ENCODE data around the gene GLI2. TPM values are rescaled to one million over a fixed set of nuclear protein-coding genes. Genes with fewer than 3 reads are reported as not detected.

GLI2 gene
- total and polyA plus RNA-seq, 9 of the 15 experiments (the other 6 are each of a cell fraction or from before 2014, with no cell fraction given), result 0.24 TPM; not detected in 8

GRCh38 chr2:120737340-120738101 is 1.9 kb downstream of the GLI2 start (continued):
- no peak for TF ChIP-seq SPI1 (IDR thresholded peaks at IDR 0.05; ENCODE audit: borderline replicate concordance, low read depth, low read length)
- TF ChIP-seq TAL1 (IDR thresholded peaks at IDR 0.05), result no peak
- TF ChIP-seq ZNF644 (tag; IDR thresholded peaks at IDR 0.05; ENCODE audit: low read depth), result no peak
- no peak for TF ChIP-seq NCOA6 (IDR thresholded peaks at IDR 0.05)

GRCh38 chr2:120738117-120738516 is 2.4 kb downstream of the GLI2 start:
- POLR2A ChIA-PET, result no interaction called here
- no TSS peak for BruUV-seq (replicated peaks)
- no peak for DNase-seq (ENCODE audit: extremely low read depth in 1 of 4, low spot score in 3 of 4)
- Histone ChIP-seq H2AFZ (ENCODE audit: low read depth, low read length) (no peak overlapping the region), H4K20me1 (replicated peaks; ENCODE audit: control insufficient read depth, insufficient read depth, low read length) (no peaks in the 10 kb centered on the region; the same call in 1 of the 2 replicates), H3K9me3 (replicated peaks; ENCODE audit: control insufficient read depth, insufficient read depth, low read depth, low read length) (no peaks in the 10 kb centered on the region), H3K9ac (ENCODE audit: insufficient read depth in 1 of 2, low read depth in 2 of 2, low read length in 2 of 2) (no peak overlapping the region), H3K4me2 (ENCODE audit: insufficient read depth, low read length) (no peak overlapping the region), H3K27me3 (ENCODE audit: control insufficient read depth in 2 of 2, insufficient read depth in 2 of 2, low read length in 2 of 2) (peaks cover 53 to 70% of the 10 kb centered on the region in 2 experiments), H3K27ac (ENCODE audit: extremely low read depth, low read depth, low read length) (no peak overlapping the region), H3K36me3 (ENCODE audit: control insufficient read depth, insufficient read depth, low read length) (no peaks in the 10 kb centered on the region), H3K79me2 (ENCODE audit: control insufficient read depth, insufficient read depth, low read length) (no peaks in the 10 kb centered on the region), H3K9me1 (ENCODE audit: control insufficient read depth, insufficient read depth, low read length) (no peaks in the 10 kb centered on the region), H3K4me1 (replicated peaks in 1 of 2; ENCODE audit: control insufficient read depth in 2 of 2, insufficient read depth in 2 of 2, low read length in 2 of 2) (peaks cover 0 to 16% of the 10 kb centered on the region in 2 experiments; a peak in 1 of 5 replicates), H3K4me3 (no peak overlapping the region)
- CTCF ChIA-PET (ENCODE audit: low intra/inter-chr PET ratio), result no interaction called here
- 1% methylated on average over 7 of the region's 7 CpGs for WGBS (ENCODE audit: insufficient coverage, low coverage, missing lambda C conversion rate)
- in situ Hi-C loops (cut with MboI), result no loop called here
- no peak for ATAC-seq
- TF ChIP-seq SIX5 (IDR thresholded peaks at IDR 0.05; ENCODE audit: borderline replicate concordance in 1 of 2, insufficient read depth in 1 of 2, low read depth in 1 of 2, low read length in 2 of 2) (no peak), PHTF2 (CRISPR knock-in tag; IDR thresholded peaks at IDR 0.05) (no peak), RFX5 (IDR thresholded peaks at IDR 0.05; ENCODE audit: low read depth, low read length) (no peak)
- intact Hi-C loops (cut with micrococcal nuclease), result no loop called here
- FAIRE-seq, result no peak

Data from K562 (cell line).